BJ (cell line): Measurements from ENCODE around the gene ACSS2. TPM values are rescaled to one million over a fixed set of nuclear protein-coding genes. Genes with fewer than 3 reads are reported as not detected.

Experiments
- CTCF ChIA-PET: fragments of 350-600 bp; formaldehyde crosslinking; extraction: SDS; loops from one replicate; lab custom pipeline; 2021; ENCODE audit warnings: antibody characterized with exemption, inconsistent platforms; lab: Yijun Ruan, JAX
- POLR2A ChIA-PET: fragments of 300-600 bp; sonication (Branson Sonifier 250); formaldehyde crosslinking; extraction: SDS; loops from one replicate; lab custom pipeline; 2021; ENCODE audit warnings: antibody characterized with exemption; lab: Charles Lee
- DNase-seq: peaks from one replicate; pipeline ENCODE4 v3.0.0-alpha.2; 2011; ENCODE audit warnings: low read depth
- H3K27me3 ChIP-seq: 2 replicates; pipeline ENCODE4 v1.6.0; 2011; ENCODE audit warnings: low read length; ENCODE audit not compliant: control insufficient read depth, insufficient read depth
- H3K36me3 ChIP-seq: 2 replicates; pipeline ENCODE4 v1.5.1; 2011; ENCODE audit warnings: low read length; ENCODE audit not compliant: control insufficient read depth, insufficient read depth
- H3K4me3 ChIP-seq: 2 replicates; pipeline ENCODE4 v1.5.1; 2011; ENCODE audit warnings: low read depth, mild to moderate bottlenecking, control low read depth, low read length
- CTCF ChIP-seq: IDR thresholded peaks from 2 replicates; pipeline ENCODE4 v1.5.1; 2011; ENCODE audit warnings: low read depth, mild to moderate bottlenecking, control low read depth, inconsistent platforms, low read length, moderate library complexity; ENCODE audit not compliant: insufficient read depth
- polyA plus RNA-seq: library from polyadenylated mRNA; depleted of rRNA; stranded (reverse); fragments of >200 nt; gene quantifications from 2 replicates; pipeline ENCODE4 v1.2.3, GENCODE V29; 2011

ACSS2 gene
- polyA plus RNA-seq, 1 experiment = 32.1 TPM

GRCh38 chr20:34881689-34882088 is 5.3 kb downstream of the ACSS2 start:
- CTCF ChIA-PET = no interaction called here
- no peak for DNase-seq
- no peak for TF ChIP-seq CTCF
- Histone ChIP-seq H3K36me3 (no peaks in the 10 kb centered on the region), H3K4me3 (no peak overlapping the region), H3K27me3 (no peaks in the 10 kb centered on the region)
- POLR2A ChIA-PET = no interaction called here

- ChIA-PET POLR2A (no interaction called here), CTCF (interaction anchor here (0.6 to 1.2 kb wide), 2 partner anchors 9 to 270 kb away, joined by 3 to 6 read pairs; no protein-coding TSS in a partner anchor)
- no peak for TF ChIP-seq CTCF
- Histone ChIP-seq H3K36me3 (no peaks in the 10 kb centered on the region), H3K27me3 (no peaks in the 10 kb centered on the region), H3K4me3 (no peak overlapping the region)
- no peak for DNase-seq
Measured at GRCh38 chr20:34883087-34883688, 6.8 kb downstream of the ACSS2 start.

GRCh38 chr20:34883809-34884208 is 7.4 kb downstream of the ACSS2 start:
- Histone ChIP-seq H3K36me3 (no peaks in the 10 kb centered on the region), H3K4me3 (no peak overlapping the region), H3K27me3 (no peaks in the 10 kb centered on the region)
- ChIA-PET POLR2A (no interaction called here), CTCF (interaction anchor here (1.2 kb wide), 1 partner anchor 10 kb away, joined by 6 read pairs; no protein-coding TSS in a partner anchor)
- DNase-seq = no peak
- TF ChIP-seq CTCF = no peak

GRCh38 chr20:34884260-34884659 is 7.8 kb downstream of the ACSS2 start:
- no peak for TF ChIP-seq CTCF
- ChIA-PET CTCF (no interaction called here), POLR2A (no interaction called here)
- Histone ChIP-seq H3K4me3 (no peak overlapping the region), H3K27me3 (no peaks in the 10 kb centered on the region), H3K36me3 (no peaks in the 10 kb centered on the region)
- DNase-seq = no peak

GRCh38 chr20:34886122-34886521 is 9.7 kb downstream of the ACSS2 start:
- no peak overlapping the region for H3K4me3 ChIP-seq
- ChIA-PET CTCF (interaction anchor here (0.6 kb wide), 1 partner anchor 279 kb away, joined by 3 read pairs; no protein-coding TSS in a partner anchor), POLR2A (no interaction called here)
- no peak for DNase-seq
- no peaks in the 10 kb centered on the region for H3K36me3 ChIP-seq
- no peak for TF ChIP-seq CTCF
- no peaks in the 10 kb centered on the region for H3K27me3 ChIP-seq
